Ramos (cell line): ENCODE data around the gene ONECUT3.

Experiments used
- in situ Hi-C: fragments of 300-500 bp; cut with MboI; formaldehyde crosslinking; loops from one replicate; pipeline ENCODE4 v1.14.3; 2022; ENCODE audit warnings: low sequenced_read_pairs; ENCODE audit not compliant: unreplicated experiment

Gene ONECUT3

DNA sequence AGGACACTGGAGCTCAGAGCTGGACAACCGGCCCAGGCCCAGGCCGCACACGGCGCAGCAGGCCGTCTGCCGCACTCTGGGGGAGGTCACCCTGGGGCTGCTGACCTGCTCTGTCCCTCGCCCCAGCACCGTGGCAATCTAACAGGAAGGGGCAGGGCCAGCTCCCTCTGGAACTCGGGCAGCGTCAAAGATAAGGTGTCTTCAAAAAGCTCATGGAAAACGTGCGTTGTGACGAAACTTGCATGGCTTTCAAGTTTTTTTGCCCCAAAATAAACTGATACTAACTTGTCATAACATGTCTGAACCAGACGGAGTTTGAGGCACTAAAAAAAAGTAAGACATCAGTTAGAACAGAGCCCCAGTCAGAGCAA is 70.9 kb downstream of the ONECUT3 start:
- in situ Hi-C loops, result no loop called here

DNA sequence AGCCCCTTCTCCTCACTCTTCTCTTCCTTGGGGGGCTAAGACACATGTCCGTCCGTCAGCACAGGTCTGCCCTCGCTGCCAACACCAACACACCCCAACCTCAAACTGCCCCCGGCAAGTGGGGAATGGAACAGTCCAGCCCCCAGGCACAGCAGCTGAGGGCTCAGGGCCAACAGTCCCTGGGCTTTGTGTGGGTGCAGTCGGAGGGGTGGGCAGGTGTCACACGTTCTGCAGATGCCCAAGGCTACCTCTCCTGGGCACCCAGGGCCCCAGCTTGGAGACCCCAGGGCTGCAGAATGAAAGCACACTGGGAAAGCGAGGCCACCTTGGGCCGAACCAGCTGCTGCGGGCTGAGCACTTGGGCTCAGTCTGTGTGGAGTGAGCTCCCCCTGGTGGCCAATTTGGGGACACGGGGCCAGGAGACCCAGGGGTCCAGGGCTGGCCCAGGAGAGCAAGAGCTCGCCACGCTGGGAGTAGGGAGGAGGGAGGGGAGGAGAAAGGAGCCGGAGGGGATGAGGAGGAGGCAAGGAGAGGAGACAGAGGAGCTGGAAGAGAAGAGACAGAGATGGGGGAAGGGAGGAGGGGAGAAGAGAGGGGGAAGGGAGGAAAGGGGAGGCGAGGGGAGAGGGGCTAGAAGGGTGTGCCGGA is 72.7 kb downstream of the ONECUT3 start:
- in situ Hi-C loops, result no loop called here

DNA sequence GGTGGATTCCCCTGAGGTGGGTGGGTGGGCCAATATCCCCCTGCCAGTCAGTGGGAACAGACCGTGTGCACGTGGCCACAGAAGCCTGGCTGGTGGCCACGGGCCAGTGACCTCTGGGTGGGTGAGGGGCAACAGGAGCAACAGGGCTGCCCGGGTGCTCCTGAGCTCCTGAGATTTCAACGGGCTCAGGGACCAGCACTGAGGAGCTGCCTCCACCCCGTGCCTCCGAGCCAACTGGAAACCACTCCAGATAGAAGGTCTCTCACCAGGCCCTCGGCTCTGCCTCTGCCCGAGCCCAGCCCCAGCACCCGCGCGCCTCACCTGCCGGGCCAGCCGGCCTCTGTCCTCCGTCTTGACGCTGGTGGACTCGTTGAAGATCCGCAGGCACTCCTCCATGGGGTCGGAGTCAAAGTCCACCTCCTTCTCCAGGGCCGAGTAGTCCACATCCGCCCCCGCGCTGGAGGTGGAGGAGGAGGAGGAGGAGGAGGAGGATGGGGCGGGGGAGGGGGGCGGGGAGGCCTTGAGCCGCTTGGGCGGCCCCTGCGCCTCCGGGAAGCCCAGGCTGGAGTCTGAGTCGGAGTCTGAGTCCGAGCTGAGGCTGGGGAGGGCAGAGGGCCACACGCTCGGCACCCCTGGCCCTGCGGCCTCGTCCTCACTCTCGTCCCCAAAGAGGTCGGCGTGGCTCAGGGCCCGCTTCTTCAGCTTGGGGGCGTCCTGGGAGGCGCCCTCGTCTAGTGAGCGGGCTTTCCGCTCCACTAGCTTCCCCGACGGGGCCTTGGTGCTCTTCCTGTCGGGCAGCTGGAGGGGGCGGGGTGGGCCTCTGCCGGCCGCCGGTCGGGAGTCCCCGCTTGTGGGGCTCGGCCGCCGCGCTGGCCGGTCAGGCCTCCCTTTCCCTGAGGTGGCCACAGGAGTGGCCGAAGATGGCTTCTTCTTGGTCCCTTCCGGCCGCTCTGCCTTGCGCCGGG is 73.5 kb downstream of the ONECUT3 start:
- in situ Hi-C loops, result no loop called here

DNA sequence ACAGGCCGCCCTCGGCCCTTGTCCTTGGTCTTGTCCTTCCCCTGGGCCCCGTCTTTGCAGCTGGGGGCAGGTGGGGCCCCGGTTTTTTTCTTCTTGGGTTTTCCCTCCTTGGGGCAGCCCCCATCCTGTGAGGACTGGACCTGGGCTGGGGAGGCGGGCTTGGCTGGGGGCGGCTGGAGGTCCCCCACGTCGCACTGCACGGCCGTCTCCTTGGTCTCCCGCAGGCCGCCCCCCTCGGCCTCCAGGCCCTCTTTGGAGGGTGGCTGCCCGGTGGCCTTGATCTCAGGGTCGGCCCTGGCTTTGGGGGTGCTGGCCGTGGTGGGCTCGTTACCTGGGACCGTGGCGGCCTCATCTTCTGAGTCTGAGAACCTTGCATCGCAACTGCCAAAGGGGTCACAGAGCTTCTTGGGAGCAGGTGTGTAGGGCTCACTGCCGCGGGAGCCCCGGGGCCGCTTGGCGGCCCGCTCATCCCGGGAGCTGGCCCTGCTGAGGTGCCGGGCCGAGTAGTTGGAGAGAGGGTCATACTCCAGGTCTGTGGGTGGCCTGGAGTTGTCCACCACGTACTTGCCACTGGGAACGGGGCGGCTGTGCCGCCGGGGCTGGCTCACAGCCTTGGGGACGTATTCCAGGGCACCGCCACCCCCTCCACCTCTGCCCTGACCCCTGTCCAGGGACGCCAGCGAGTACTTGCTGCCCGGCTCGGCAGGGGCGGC is 74.4 kb downstream of the ONECUT3 start:
- in situ Hi-C loops, result no loop called here

DNA sequence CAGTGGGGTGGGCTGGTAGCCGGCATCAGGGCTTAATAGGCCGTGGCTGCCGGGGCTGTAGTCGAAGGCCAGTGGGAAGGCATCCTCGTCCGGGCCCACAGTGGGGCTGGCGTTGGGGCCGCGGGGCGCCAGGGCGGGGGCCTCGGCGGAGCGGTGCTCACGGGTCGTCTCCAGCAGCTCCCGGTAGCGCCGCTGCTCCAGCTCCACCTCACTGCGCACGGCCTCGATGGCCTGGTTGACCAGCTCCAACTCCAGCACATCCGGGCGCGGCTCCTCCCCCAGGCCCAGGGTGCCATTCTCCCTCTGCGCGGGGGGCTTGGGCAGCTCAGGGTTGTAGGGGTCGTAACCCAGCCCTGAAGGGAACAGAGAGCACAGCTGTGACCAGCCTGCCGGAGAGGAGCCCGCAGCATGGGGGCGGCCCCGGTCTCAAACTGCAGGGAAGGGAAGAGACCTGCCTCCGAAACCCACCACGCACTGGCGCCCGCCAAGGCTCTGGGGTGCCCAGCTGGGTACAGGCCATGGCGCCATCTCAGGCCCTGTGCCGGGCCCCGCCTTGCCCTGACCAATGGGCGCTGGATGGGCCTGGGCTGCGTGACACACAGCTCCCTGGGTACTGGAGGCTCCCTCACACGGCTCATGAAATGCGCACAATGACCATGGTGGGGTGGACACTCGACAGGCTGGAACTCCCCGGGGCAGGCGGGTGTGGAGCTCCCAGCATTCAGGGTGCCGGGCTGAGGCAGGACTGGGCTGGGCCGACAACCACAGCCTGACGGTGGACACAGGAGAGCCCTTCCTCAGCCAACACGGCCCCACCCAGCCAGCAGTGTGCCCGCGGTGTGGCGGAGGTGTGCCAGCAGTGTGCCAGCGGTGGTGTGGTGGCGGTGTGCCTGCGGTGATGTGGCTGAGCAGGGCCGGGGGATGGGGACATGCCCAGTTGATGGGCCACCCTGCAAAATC is 75.3 kb downstream of the ONECUT3 start:
- in situ Hi-C loops, result no loop called here

GRCh38 chr19:1829958-1830357 is 76.7 kb downstream of the ONECUT3 start:
- in situ Hi-C loops, result no loop called here

DNA sequence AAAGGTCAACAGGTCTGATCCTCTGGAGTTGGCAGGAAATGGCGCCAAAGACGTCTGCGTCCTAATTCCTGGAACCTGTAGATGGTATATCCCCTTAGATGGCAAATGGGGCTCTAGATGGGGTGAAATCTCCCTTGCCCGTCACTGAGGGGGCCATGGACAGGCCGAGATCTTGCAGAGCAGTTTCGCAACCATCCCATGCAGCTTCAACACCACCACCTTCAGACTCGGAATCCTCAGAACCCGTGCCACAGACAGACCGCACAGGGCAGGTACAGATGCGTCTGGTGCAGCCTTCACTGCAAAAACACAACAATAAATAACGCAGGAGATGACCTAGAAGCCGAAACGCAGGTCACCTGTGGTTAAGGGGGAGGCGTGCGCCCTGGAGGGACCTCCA is 77.3 kb downstream of the ONECUT3 start:
- in situ Hi-C loops, result no loop called here
